IgD-negative memory B cell (primary cell): Measurements from ENCODE around the gene CHST5. TPM values are rescaled to one million over a fixed set of nuclear protein-coding genes. Genes with fewer than 3 reads are reported as not detected.
"Not testable (repeated sequence)": the region's sequence is repeated elsewhere in the genome, so short reads cannot be mapped to it uniquely, and the experiment has no call there.

Source experiments
- H3K27ac Mint-ChIP-seq, 3 donors: one replicate each; pipeline ENCODE4 v1.8.0; 2020 to 2022; ENCODE audit warnings: mild to moderate bottlenecking in 3 of 3, mixed read lengths in 3 of 3, moderate library complexity in 1 of 3
- H3K27me3 Mint-ChIP-seq: one replicate; pipeline ENCODE4 v1.8.0; 2021; ENCODE audit warnings: mixed read lengths
- H3K36me3 Mint-ChIP-seq: one replicate; pipeline ENCODE4 v1.8.0; 2020; ENCODE audit warnings: mild to moderate bottlenecking, mixed read lengths
- H3K4me1 Mint-ChIP-seq, 3 donors: one replicate each; pipeline ENCODE4 v1.8.0; 2020 to 2022; ENCODE audit warnings: mixed read lengths in 3 of 3, mild to moderate bottlenecking in 1 of 3
- H3K4me3 Mint-ChIP-seq, 4 donors: one replicate each; pipeline ENCODE4 v1.8.0; 2020 to 2022; ENCODE audit warnings: mild to moderate bottlenecking in 4 of 4, mixed read lengths in 4 of 4, moderate library complexity in 3 of 4
- H3K9me3 Mint-ChIP-seq, 3 donors: one replicate each; pipeline ENCODE4 v1.8.0; 2020 to 2021; ENCODE audit warnings: mixed read lengths in 3 of 3, mild to moderate bottlenecking in 1 of 3
- polyA plus RNA-seq: library from polyadenylated mRNA; unstranded; fragments of 300-500 nt; fragmentation: Illumina TruSeq; gene quantifications from one replicate; pipeline ENCODE4 v1.2.3, GENCODE V29; 2021

The CHST5 gene
- polyA plus RNA-seq, 1 donor from 2014 or later: not detected

- Mint-ChIP-seq H3K27me3 (peaks cover 9% of the 10 kb centered on the region), H3K9me3 (peaks cover 0 to 2% (median 0%) of the 10 kb centered on the region in 3 donors), H3K36me3 (no peaks in the 10 kb centered on the region), H3K27ac (no peak overlapping the region), H3K4me1 (no peaks in the 10 kb centered on the region), H3K4me3 (no peak overlapping the region)
Observed at GRCh38 chr16:75503801-75504200, 32.1 kb downstream of the CHST5 start.

- Mint-ChIP-seq H3K27me3 (peaks cover 6% of the 10 kb centered on the region), H3K9me3 (peaks cover 0 to 2% (median 0%) of the 10 kb centered on the region in 3 donors), H3K4me1 (no peaks in the 10 kb centered on the region), H3K4me3 (no peak overlapping the region), H3K36me3 (no peaks in the 10 kb centered on the region), H3K27ac (no peak overlapping the region)
Observed at GRCh38 chr16:75502916-75503605, 32.8 kb downstream of the CHST5 start.

DNA sequence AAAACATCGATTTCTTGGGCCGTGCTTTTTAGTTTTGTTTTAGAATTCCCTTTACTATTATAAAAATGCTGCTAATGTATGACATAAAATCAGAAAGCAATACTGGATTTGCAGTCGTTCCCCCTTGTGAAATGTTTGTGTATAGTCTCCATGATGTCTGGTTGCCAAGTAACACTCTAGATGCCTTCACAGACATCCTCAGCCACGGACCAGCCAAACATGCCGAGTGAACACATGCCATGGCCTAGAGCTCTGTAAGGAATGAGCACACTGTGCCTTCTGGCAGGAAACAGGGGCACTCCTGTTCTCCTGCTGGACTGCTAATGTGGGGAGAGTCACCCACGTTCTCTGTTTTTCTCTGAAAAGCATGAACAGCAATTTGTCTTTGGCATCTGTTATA lies 34.1 kb downstream of the CHST5 start:
- not testable (repeated sequence) for H3K36me3 Mint-ChIP-seq, H3K4me1 Mint-ChIP-seq, H3K4me3 Mint-ChIP-seq, H3K9me3 Mint-ChIP-seq, H3K27ac Mint-ChIP-seq
- peaks cover 12% of the 10 kb centered on the region for H3K27me3 Mint-ChIP-seq

DNA sequence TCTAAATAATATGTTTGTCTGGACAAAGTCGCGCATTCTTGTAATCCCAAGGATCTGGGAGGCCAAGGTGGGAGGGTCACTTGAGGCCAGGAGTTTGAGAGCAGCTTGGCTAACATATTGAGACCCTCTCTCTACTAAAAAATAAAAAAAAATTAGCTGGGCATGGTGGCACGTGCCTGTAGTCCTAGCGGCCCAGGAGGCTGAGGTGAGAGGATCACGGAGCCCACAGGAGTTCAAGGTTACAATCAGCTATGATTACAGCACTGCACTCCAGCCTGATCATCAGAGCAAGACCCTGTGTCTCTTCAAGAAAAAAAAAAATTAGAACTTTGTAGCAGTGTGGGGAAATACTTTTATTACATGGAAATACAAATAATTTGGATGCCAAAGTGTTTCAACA lies 34.5 kb downstream of the CHST5 start:
- Mint-ChIP-seq H3K4me1 (no peaks in the 10 kb centered on the region), H3K27ac (no peak overlapping the region), H3K36me3 (no peaks in the 10 kb centered on the region)

DNA sequence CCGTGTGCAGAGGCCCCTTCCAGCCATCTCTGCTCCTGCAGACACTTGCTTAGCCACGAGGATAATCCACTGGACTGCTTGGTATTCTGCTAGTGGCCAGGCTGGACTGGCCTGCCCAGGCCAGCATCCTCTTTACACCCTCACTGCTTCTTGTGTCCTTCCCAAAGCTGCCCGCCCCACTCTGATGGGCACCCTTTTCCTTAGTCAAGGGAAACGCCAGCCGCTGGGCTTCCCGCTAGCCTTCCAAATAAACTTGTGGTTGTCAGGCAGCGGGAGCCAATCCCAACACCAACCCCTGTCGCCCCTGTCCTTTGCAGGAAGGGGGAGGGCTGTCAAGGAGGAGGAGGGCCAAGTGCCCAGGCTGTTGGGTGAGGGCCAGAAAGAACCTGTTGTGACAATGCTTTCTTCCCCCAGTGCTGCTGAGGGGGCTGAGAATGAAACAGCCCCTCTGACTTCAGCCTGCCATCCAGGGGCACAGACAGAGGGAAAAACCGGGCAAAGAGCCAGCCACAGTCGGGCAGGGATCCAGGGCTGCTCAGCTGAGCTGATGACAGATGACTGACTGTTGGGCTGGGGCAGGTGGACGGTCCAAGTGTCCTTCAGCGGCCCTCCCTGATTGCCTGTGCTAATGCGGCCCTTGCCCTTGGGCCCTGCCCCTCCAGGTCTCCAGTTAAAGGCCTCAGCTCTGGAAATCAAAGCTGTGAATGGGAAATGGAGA lies 37.1 kb downstream of the CHST5 start:
- peaks cover 23% of the 10 kb centered on the region for H3K27me3 Mint-ChIP-seq
- not testable (repeated sequence) for H3K36me3 Mint-ChIP-seq

More for the DNA sequence above, 34.5 kb downstream of the CHST5 start:
- Mint-ChIP-seq H3K4me3 (no peak overlapping the region), H3K27me3 (peaks cover 14% of the 10 kb centered on the region), H3K9me3 (peaks cover 0 to 2% (median 0%) of the 10 kb centered on the region in 3 donors)

DNA sequence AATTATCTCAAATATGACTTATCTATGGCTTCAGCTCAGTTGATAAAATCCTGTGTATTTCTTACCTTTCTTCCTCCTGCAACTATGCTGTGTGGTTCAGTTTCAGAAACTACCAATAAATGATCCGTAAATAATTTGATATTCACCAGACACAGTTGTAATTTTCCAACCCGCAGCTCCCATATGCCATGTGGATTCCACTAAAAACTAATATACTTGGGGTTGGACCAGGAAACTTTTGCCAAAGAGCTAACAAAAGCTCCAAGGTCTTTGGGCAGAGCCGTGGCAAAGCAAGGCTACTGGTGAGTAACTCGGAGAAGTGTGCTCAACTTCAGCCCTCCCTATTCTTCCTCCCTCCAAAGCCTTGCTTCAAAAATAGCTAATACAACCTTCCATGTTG lies 38.4 kb downstream of the CHST5 start:
- Mint-ChIP-seq H3K4me3 (no peak overlapping the region), H3K4me1 (peaks cover 2 to 9% (median 8%) of the 10 kb centered on the region in 3 donors), H3K27me3 (peaks cover 25% of the 10 kb centered on the region), H3K9me3 (peaks cover 0 to under 1% (median 0%) of the 10 kb centered on the region in 3 donors), H3K36me3 (no peaks in the 10 kb centered on the region), H3K27ac (no peak overlapping the region)

More for the DNA sequence above, 37.1 kb downstream of the CHST5 start:
- H3K4me1 Mint-ChIP-seq, H3K4me3 Mint-ChIP-seq, H3K27ac Mint-ChIP-seq, H3K9me3 Mint-ChIP-seq: not testable (repeated sequence)

DNA sequence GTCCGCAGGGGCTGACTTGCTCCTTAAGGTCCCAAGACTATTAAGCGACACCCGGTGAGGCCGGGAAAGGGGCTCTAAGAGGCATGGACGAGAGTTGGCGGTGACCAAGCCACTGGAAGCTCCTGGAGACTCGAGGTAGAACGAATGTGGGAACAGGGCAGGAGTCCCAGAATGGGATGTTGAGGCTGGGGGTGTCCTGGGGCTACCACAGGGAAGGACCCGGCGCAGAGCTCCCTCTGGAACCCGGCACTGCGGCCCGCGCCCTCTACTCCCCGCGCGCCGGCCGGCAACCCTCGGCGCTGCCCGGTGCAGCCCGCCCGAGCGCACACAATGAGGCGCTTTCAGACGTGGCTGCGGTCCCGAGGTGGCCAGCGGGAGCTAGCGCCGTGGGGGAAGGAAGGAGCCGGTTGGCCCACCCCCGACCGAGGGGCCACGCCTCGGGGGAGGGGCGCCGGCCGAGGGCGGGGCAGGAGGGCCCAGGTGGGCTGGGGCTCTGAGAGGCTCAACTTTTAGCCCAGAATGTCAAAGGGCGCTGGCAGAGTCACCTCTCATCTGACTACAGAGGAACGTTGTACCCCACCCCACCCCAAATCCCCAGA lies 40.7 kb downstream of the CHST5 start, which contains the start of gene CHST6:
TSS of gene CHST6 (minus strand) at position 366 of the 599 bp plus-strand sequence. CDS start 15,613 bp downstream, outside the sequence.
- peaks cover 19% of the 10 kb centered on the region for H3K27me3 Mint-ChIP-seq
- no peaks in the 10 kb centered on the region for H3K36me3 Mint-ChIP-seq
- peaks cover 4 to 11% (median 11%) of the 10 kb centered on the region in 3 donors for H3K4me1 Mint-ChIP-seq
- H3K9me3 Mint-ChIP-seq: no peaks in the 10 kb centered on the region
- no peak within 1 kb of the TSS for H3K27ac Mint-ChIP-seq
- H3K4me3 Mint-ChIP-seq: peak within 1 kb of the TSS; percentile 56 to 87 (median 74)

DNA sequence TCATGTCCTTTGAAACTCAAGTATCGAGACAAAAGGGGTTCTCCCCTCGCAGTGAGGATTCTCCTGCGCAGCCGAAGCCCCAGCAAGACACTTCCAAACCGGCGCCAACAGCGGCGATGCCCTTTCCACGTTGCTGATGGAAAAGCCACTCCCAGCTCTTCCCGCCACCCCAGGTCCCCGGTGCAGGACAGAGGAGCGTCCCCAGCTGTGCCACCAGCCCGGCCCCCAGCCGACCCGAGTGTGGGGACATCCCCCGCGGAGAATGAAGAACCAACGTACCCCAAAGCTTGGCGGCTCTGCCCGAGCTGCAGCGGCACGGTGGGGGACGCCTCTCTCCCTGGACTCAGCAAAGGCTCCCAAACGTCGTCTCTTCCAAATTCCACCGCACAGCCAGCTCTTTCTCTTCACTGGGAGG lies 41.2 kb downstream of the CHST5 start:
- Mint-ChIP-seq H3K9me3 (no peaks in the 10 kb centered on the region), H3K36me3 (no peaks in the 10 kb centered on the region), H3K27ac (no peak overlapping the region), H3K4me1 (peaks cover 5 to 12% (median 11%) of the 10 kb centered on the region in 3 donors), H3K27me3 (peaks cover 19% of the 10 kb centered on the region), H3K4me3 (peak overlapping the region; percentile 56 to 87 (median 74))

DNA sequence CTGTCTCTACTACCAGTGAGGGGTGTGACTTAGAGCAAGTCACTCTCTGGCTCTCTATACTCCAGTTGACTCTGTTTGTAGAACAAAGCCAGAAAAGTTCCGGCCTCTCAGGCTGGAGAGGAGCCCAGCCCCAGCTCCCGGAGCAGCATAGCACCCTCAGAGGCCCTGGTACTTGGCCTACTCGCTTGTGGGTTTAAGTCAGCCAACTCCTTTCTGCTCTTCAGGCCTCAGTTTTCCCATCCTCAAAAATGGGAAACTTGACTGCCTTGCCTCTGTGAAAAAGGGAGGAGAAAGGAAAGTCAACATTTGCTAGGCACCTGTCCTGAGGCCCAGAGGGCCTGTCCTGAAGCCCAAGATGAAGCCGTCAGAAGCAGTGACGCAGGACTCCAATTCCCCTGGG lies 41.7 kb downstream of the CHST5 start:
- peak overlapping the region in 3 of 4 donors; percentile 56 to 87 (median 85) for H3K4me3 Mint-ChIP-seq
- no peaks in the 10 kb centered on the region for H3K36me3 Mint-ChIP-seq
- peaks cover 19% of the 10 kb centered on the region for H3K27me3 Mint-ChIP-seq
- H3K4me1 Mint-ChIP-seq: peaks cover 5 to 12% (median 11%) of the 10 kb centered on the region in 3 donors
- no peaks in the 10 kb centered on the region for H3K9me3 Mint-ChIP-seq
- H3K27ac Mint-ChIP-seq: no peak overlapping the region

- H3K9me3 Mint-ChIP-seq: no peaks in the 10 kb centered on the region
- H3K4me3 Mint-ChIP-seq: no peak overlapping the region
- no peak overlapping the region for H3K27ac Mint-ChIP-seq
- H3K36me3 Mint-ChIP-seq: no peaks in the 10 kb centered on the region
- peaks cover 10 to 19% (median 13%) of the 10 kb centered on the region in 3 donors for H3K4me1 Mint-ChIP-seq
- peaks cover 13% of the 10 kb centered on the region for H3K27me3 Mint-ChIP-seq
Observed at GRCh38 chr16:75491876-75492275, 44.0 kb downstream of the CHST5 start.

- Mint-ChIP-seq H3K4me1 (peaks cover 8 to 31% (median 27%) of the 10 kb centered on the region in 3 donors), H3K9me3 (no peaks in the 10 kb centered on the region), H3K27me3 (no peaks in the 10 kb centered on the region), H3K36me3 (no peaks in the 10 kb centered on the region), H3K4me3 (peak overlapping the region in 2 of 4 donors; percentile 7 to 21), H3K27ac (peak overlapping the region in 1 of 3 donors; percentile 73)
Observed at GRCh38 chr16:75488322-75488721, 47.6 kb downstream of the CHST5 start.

GRCh38 chr16:75486676-75487313 lies 49.1 kb downstream of the CHST5 start:
- Mint-ChIP-seq H3K27me3 (no peaks in the 10 kb centered on the region), H3K27ac (no peak overlapping the region), H3K4me1 (peaks cover 8 to 27% (median 27%) of the 10 kb centered on the region in 3 donors), H3K9me3 (no peaks in the 10 kb centered on the region), H3K36me3 (no peaks in the 10 kb centered on the region), H3K4me3 (peak overlapping the region in 1 of 4 donors; percentile 50)

- Mint-ChIP-seq H3K27ac (peak overlapping the region in 2 of 3 donors; percentile 63 to 78), H3K4me1 (peaks cover 8 to 27% (median 27%) of the 10 kb centered on the region in 3 donors), H3K27me3 (no peaks in the 10 kb centered on the region), H3K4me3 (peak overlapping the region in 1 of 4 donors; percentile 86), H3K36me3 (no peaks in the 10 kb centered on the region), H3K9me3 (no peaks in the 10 kb centered on the region)
Observed at GRCh38 chr16:75486014-75486675, 49.8 kb downstream of the CHST5 start.
